GM18873 (cell line): Measurements from ENCODE around the gene ZNF771.
"Not testable (repeated sequence)": the region's sequence is repeated elsewhere in the genome, so short reads cannot be mapped to it uniquely, and the experiment has no call there.

Source experiments
- ATAC-seq: cut with Tn5 transposase; IDR thresholded peaks from one replicate; pipeline ENCODE4 v1.9.1; 2021; ENCODE audit warnings: mild to moderate bottlenecking, moderate library complexity, moderate number of reproducible peaks; ENCODE audit not compliant: unreplicated experiment, low FRiP score

The ZNF771 gene

DNA sequence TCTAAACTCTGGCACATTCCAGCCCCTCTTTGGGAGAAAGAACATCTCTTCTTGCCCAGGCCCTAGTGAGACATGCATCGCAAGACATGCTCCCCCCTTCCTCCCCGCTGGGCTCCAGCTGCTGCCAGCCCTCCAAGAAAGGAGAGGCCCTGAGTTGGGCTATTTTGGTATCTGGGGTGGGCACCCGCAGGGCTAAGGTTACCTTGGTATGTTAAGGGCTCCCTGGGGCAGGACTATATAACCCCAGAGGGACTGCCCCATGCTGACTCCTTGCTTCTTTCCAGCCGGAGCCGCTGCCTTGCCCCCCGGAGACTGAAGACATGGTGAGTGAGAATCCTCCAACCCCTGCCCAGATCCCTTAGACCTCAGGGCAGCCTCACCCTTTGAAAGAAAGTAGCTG lies 32.9 kb upstream of the ZNF771 start, which contains the start of gene MYL11:
MYL11 (plus strand) TSS at position 265 of the 400 bp plus-strand sequence; CDS start at position 321, 56 bp downstream.
- ATAC-seq = no peak

DNA sequence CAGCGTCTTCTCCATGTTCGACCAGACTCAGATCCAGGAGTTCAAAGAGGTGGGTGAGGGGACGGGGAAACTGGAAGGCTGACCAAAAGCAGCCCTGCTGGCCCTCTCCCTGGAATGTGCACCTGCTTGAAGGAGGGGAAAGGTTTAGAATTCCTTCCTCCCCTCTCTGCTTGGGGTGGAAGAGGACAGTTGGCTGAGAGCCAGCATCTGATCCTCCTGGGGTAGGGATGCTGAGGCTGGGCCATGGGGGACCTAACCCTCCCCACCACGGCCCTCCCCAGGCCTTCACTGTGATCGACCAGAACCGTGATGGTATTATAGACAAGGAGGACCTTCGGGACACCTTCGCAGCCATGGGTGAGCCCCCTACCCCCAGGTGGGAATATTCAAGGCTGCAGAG lies 31.5 kb upstream of the ZNF771 start:
- no peak for ATAC-seq

DNA sequence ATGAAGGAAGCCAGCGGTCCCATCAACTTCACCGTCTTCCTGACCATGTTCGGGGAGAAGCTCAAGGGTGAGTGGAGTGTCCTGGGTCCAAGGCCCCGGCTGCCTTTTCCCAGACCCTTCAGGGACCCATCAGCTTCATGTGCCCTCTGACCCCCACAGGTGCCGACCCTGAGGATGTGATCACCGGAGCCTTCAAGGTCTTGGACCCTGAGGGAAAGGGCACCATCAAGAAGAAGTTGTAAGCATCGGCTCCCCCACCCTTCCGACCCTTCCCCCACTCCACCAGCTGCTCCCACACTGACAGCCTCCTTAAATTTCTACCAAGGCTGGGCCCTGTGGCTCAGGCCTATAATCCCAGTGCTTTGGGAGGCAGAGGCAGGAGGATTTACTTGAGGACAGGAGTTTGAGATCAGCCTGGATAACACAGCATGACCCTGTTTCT lies 30.9 kb upstream of the ZNF771 start:
- no peak for ATAC-seq

DNA sequence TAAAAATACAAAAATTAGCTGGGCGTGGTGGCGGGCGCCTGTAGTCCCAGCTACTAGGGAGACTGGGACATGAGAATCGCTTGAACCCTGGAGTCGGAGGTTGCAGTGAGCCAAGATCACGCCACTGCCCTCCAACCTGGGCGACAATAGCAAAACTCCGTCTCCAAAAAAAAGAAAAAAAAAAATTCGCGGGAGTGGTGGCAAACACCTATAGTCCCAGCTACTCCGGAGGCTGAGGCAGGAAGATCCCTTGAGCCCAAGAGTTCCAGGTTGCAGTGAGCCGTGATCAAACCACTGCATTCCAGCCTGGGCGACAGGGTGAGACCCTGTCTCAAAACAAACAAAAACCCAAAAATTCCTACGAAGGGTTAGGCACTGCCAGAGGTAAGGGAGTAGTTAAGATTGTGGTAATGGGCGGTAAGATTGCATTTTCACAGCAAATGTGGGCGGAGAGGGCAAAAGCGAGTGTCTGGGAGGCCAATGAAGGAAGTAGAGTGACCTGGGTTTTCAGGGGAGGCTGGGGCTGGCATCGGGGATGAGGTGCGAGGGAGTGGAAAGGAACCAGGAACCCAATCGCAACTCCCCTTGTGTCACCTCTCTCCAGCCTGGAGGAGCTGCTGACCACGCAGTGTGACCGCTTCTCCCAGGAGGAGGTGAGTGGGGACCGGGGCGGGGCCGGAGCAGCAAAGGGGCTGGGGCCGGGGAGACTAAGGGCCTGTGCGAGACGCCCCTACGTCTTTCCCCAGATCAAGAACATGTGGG lies 30.2 kb upstream of the ZNF771 start:
- no peak for ATAC-seq

DNA sequence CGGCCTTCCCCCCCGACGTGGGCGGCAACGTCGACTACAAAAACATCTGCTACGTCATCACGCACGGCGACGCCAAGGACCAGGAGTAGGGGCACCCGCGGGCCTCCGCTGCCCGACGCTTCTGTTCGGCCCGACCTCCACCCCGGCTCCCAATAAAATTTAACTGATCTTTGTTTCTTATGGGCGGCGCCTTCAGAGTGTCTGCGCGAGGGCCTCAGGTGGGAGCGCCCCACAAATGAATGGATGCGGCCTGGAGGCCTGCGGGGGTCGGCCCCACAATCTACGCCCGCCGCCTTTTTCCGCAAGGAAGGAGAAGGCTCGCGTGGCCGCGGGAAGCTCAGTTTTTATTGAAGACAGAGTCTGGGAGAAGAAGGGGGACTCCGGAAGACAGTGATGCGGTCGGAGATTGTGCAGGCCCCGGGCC lies 29.6 kb upstream of the ZNF771 start:
- peak; percentile 30 for ATAC-seq

DNA sequence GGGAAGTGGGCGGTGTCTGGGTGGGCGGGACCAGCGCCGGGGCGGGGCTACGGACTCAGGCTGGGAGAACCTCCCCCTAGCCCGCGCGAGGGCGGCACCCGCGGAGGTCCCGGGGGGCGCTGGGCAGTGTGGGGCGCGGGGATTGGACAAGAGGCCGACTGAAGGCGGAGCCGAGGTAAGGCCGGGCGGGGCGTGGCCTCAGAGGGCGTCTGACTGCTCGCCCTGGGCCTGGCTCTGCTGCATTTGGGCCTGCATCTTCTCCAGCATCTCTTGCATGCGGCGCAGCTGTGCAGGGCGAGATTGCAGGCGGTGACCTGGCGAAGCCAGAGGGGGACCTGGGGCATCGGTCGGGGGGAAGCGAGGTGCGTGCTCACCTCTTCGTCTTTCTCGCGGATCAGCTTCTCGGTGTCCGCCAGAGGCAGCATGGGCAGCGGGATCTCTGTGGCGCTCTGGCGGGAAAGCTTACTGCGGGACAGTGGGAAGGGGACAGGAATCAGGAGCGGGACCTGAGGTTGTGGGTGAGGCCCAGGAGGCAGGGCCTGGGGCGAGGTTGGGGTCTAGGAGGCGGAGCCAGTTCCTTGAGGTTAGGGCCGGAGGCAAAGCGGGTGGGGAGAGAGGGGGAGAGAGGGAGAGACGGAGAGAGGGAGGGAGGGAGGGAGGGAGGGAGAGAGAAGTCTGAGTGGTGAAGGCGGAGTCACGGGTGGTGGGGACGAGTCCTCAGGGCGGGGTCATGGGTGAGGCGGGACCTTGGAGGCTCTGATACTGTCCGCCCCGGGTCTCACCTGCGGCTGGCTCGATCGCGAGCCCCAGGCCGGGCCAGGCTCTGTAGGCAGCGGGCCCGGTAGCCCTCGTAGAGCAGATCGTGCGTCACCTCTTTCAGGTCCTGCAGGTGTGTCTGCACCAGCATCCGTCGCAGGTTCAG lies 28.9 kb upstream of the ZNF771 start:
- peak; percentile 77 for ATAC-seq

DNA sequence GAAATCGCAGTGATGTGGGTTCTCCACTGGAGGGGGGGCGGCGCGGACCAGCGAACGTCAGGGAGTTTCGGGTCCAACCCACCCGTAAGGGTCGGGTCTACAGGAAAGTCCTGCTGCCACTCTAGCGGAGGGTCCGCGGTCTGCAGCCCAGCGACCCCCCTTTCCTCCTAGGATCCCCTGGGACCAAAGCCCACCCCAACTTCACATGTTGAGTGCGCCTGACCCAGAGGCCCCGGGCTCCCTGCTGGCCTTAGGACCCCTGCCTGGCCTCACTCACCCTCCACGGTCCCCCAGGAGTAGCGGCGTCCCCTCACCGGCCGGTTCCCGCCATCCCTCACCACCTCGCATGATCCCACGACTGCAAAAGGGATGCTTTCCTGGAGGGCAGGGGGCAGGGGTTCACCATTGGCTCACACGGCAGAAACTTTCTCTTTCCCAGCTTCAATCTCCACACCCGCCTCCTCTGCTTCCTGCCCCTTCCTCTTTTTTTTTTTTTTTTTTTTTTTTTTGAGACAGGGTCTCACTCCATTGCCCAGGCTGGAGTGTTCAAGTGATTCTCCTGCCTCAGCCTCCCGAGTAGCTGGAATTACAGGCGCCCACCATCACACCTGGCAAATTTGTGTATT lies 28.1 kb upstream of the ZNF771 start:
- ATAC-seq = no peak

DNA sequence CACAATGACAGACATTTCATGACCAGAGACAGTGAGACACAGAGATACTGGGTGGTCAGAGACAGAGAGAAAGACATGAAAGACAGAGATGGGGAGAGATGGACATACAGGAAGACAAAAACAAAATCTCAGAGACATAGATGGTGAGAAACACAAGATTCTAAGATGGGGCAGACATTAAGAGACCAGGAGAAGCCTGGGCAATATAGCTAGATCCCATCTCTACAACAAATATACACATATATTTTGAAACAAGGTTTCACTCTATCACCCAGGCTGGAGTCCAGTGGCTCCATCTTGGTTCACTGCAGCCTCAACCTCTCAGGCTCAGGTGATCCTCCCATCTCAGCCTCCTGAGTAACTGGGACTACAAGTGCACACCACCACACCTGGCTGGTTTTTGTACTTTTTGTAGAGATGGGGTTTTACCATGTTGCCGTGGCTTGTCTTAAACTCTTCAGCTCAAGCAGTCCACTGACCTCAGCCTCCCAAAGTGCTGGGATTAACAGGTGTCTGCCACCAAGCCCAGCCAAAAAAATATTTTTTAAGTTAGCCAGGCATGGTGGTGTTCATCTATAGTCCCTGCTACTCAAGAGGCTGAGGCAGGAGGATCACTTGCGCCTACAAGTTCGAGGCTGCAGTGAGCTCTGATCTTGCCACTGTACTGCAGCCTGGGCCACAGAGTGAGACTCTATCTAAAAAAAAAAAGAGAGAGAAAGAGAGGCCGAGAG lies 27.2 kb upstream of the ZNF771 start:
- ATAC-seq = no peak

DNA sequence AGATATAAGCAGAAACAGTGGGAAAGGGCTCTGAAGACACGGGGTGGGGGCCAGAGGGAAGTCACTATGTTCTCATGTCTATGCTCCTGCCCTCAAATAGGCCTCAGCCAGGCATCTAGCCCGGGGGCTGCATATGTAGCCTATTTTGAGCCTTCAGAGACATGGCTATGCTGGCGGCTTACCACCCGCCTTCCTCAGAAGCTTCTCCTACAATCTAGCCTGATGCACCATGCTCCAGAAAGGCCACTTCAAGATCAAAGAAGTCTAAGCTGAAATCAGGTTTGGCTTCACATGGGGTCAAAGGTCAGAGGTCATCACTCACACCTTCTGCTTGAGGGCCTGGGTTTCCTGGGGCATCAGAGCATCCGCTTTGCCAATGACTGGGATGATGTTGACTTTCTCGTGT lies 26.6 kb upstream of the ZNF771 start:
- ATAC-seq = no peak

DNA sequence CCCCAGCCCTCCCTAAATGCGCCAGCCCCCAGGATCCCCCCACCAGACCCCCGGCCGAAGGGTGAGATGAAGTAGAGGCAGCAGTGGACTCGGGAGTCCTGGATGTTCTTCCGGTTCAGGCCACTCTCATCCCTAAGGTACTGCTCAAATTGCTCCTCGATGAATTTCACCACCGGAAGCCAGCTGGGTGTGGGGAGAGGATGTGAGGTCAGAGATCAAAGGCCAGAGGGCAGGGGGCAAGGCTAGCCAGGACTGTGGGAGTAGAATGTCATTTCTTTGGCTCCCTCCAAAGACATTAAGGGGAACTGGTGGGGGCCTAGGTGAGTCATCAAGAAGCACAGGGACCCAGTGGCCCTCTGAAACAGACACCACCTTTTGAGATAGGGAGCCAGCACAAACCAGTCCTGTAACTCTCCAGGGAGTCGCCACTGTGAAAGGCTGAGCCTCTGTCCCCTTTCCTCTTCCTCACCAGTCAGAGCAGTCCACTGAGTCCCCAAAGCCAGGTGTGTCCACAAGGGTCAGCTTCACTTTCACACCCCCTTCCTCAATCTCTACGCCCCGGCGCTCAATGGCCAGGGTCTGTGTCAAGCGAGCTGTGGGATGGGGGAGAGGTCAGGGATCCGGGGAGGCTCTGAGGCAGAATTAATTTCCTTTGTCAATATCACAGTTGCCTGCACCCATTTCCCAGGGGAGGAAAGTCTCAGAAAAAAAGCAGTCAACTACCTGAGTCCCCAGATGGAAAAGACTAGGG lies 25.9 kb upstream of the ZNF771 start:
- ATAC-seq = no peak

DNA sequence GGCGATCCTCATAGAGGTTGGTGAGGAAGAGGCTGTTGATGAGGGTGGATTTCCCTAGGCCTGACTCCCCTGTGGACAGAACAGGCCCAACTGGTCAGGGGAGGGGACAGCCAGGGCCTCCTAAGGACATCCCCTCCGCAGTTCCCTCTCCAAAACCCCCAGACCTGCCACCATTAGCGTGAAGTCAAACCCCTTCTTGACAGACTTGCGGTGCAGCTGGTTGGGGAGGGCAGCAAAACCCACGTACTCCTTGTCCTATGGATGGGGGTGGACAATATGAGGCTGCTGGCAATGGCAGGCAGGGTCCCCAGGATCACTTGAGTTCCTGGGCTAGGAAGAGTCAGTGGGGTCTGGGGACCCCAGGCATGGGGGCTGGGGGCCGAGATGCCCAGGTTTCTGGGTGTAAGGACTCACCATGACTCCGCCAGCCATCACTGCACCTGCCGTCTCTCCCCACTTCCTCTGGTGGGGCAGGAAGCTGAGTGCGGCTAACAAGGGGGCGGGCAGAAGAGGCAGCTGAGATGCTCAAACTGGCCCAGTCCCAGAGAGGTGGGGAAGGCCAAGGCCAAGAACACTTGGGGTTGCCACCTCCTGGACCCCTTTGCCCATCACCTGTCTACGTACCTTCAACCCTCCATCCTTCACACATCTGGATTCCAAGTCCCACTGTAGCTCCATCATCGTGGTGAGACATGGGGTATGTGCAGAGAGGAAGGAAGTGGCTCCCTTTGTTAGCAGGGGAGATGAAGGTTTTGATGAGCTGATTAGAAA lies 25.1 kb upstream of the ZNF771 start, which contains the start of gene SEPTIN1:
SEPTIN1 (minus strand) TSS at position 451 of the 771 bp plus-strand sequence; CDS start at position 432, 19 bp downstream.
- no peak for ATAC-seq

DNA sequence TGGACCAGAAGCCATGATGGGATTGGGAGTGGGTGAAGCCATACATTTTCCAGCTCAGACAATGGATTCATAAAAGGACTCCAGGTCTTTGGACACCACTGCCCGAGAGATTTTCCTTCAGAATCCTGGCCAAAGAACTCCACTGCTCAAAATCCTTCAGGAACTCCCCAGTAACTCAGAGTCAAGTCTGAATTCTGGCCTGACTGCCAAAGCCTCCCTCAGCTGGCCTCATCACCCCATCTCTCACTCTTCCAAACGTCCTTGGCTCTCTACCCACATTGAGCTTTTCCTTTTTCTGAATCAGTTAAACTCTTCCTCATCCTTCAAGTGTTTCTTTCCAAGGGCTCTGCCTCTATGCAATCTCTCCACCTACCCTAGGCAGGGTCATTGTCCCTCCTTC lies 23.9 kb upstream of the ZNF771 start:
- ATAC-seq = no peak

DNA sequence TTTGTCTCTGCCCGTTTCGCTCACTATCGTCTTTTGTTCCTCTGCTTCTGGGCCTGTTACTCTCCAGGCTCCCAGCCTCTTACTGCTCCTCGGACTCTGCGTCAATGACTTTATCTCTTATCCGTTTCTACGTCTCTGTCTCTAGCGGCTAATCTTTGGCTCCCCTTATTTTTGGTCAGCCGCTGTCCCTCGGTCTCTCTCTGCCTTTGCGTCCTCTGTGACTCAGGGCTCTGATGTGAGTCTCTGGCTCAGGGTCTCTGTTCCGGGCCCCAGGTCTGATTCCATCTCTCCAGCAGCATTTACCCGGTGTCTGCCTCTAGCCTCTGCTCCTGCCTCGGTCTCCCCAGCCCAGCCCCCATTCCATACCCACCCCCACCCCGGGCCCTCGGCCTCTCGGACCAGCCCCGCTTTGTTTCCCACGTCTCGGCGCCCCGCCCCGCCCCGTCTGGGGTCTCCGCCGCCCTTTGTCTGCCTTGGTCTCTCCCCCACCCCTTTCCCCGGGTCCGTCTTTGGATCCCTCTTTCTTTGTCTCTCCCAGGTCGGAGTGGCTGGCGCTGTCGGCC lies 12.7 kb upstream of the ZNF771 start:
- ATAC-seq = no peak

DNA sequence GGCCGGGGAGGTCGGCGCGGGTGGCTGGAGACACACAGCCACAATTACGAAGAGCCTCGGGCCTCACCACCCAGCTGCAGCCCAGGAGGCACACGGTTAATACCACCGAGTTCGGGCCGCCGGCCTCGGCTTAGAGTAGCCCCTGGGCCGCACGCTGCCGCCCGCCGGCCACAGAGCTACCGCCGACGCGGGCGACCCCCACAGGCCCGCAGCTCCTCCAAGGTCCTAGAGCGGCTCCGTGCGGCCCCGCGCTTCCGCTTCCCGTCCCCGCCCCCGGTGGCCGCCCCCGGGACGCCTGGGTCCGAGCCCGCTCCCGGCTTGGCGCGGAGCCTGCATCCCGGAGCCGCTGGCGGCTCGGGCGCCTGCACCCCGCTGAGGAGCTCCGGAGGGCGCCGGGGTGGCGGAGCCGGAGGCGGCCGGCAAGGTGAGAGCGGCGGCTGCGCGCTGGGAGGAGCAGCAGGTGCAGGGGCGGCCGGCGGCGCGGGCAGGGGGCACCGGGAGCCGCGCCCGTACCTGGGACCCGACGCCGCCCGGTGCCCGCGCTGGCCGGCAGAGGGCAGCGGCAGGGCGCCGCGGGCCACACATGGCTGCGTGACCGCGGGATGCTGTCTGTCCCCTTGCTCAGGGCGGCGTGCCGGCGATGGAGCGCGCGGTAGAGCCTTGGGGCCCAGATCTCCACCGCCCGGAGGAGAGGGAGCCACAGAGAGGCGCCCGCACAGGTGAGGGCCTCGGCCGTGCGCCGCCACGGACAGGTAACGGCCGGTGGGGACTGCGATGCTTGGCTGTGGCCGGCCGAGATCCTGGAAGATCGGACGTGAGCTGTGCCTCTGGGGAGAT lies 12.0 kb upstream of the ZNF771 start, which contains the start of gene ZNF48:
ZNF48 (plus strand) TSS at position 266 of the 837 bp plus-strand sequence; CDS start at position 641, 375 bp downstream.
- peak; percentile 47 for ATAC-seq

DNA sequence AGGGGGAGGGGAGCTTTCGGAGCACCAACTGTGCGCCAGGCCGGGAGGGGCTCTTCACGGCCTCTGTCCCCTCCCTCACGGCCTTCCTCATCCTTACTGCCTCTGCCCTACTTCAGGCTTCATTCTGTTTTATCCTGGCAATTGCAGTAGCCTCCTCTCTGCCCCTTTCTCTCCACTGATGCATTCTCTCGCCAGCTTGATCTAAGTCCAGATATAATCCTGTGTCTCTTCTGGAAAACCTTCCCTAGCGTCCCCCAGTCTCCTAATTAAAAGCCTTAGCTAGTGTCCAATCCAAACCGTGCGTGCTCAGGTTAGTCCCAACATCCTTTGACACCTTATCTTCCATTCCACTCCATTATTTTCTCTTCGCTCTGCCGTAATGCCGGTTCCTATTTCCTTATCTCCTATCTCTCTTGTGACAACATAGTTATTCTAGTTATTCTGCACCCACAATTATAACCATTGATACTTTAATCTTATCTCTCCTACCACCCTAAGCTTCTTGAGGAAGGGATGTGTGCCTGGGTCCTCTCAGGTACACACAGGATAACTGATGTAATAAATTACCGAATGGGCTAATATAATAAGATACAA lies 11.3 kb upstream of the ZNF771 start:
- no peak for ATAC-seq

DNA sequence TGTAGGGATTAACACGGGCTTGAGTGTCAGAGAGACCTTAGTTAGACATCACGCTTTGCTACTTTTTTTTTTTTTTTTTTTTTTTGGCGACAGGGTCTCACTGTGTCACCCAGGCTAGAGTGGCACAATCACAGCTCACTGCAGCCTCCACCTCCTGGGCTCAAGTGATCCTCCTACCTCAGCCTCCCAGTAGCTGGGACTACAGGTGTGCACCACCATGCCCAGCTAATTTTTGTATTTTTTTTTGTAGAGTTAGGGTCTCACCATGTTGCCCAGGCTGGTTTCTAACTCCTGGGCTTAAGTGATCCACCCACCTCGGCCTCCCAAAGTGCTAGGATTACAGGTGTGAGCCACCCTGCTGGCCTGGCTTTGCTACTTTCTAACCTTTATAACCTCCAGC lies 10.8 kb upstream of the ZNF771 start:
- ATAC-seq = not testable (repeated sequence)

DNA sequence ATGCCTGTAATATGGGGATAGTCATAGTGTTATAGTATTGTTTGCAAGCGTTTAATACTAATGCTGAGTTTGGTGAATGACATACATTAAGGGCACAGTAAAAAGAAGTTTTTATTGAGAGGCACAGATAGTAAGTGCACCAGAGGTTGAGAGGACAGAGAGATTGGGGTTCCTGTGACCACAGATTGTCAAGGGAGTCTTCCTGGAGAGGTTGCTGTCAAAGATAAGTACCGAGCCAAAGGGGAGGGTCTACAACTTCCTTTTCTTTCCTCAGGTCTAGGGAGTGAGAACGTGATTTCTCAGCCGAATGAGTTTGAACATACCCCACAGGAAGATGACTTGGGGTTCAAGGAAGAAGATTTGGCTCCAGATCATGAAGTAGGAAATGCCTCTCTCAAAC lies 10.3 kb upstream of the ZNF771 start:
- no peak for ATAC-seq
